Measurements from ENCODE around the gene F8A3.
"Not testable (repeated sequence)": the region's sequence is repeated elsewhere in the genome, so short reads cannot be mapped to it uniquely, and the experiment has no call there.

GRCh38 chrX:155458471-155458870 is at the start of gene F8A3:
- not testable (repeated sequence) for TF ChIP-seq PKNOX1 (IDR thresholded peaks at IDR 0.05); L3MBTL2 (conservative IDR thresholded peaks at IDR 0.05); FOXA1 (IDR thresholded peaks at IDR 0.05); CTBP1 (IDR thresholded peaks at IDR 0.05; ENCODE audit: borderline replicate concordance); SP1 (IDR thresholded peaks at IDR 0.05); FOXM1 (IDR thresholded peaks at IDR 0.05; ENCODE audit: borderline replicate concordance); LEF1 (IDR thresholded peaks at IDR 0.05; ENCODE audit: borderline replicate concordance); ZNF384 (IDR thresholded peaks at IDR 0.05); ELF4 (IDR thresholded peaks at IDR 0.05); FOXK2 (IDR thresholded peaks at IDR 0.05); BHLHE40 (IDR thresholded peaks at IDR 0.05; ENCODE audit: borderline replicate concordance)

All from HEK293T (cell line).